Stimulated activated CD8-positive, alpha-beta memory T cell treated with anti-CD3 and anti-CD28 coated beads, Interleukin-4, amount 100 ng/mL, for 4 hours (primary cell): ENCODE data around the gene TRAF7.

ENCODE experiments used
- DNase-seq, 2 donors: peaks; one replicate each; pipeline ENCODE4 v3.0.0-alpha.2; 2020; ENCODE audit warnings: low read depth in 2 of 2, low spot score in 1 of 2

TRAF7 gene

GRCh38 chr16:2213817-2214718 is 58.5 kb downstream of the TRAF7 start:
- DNase-seq, result no peak

DNA sequence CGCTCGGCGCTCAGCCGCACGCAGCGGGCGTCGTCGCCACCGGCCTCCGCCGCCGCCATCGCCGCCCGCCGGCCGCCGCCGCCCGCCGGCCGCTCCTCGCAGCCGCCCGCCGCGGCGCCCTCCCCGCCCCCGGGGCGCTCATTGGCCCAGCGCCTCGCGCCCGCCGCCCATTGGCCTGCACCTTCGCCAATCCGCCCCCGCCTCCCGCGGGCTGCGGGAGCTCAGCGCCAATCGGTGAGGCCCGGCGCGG is 59.1 kb downstream of the TRAF7 start, which contains the start of gene PGP:
TSS of gene PGP (minus strand) at position 122 of the 250 bp plus-strand sequence. CDS start at position 59, 63 bp downstream.
- DNase-seq, result no peak

- DNase-seq, result no peak
These were observed 60.7 kb downstream of the TRAF7 start for GRCh38 chr16:2216330-2216729.

DNA sequence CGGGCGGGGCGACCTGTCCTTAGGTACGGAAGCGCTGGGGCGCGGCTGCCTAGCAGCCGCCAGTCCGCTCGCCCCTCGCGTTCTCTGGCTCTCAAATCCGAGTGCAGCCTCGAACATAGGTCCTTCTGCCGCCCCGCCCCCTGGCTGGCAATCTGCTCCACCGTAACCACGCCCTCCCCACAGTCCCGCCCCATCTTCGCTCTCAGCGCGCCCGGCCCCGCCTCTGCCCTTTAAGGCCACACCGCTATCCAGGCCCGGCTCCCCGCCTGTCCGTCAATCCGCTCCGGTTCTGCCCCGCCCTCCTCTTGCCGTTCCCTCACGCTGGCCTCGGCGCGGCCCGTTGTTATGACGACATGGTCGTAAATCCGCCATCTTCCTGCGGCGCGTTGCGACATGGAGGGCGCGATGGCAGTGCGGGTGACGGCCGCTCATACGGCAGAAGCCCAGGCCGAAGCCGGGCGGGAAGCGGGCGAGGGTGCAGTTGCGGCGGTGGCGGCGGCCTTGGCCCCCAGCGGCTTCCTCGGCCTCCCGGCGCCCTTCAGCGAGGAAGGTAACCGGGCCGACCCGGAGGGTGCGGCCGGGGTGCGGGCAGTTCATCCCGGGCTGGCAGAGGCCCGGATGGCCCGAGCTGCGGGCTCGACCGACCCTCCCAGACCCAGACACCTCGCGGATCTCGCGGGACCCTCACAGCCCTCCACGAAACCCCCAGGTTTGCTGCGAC is 67.8 kb downstream of the TRAF7 start, which contains the start of gene E4F1:
TSS of gene E4F1 (plus strand) at position 371 of the 721 bp plus-strand sequence. CDS start at position 394, 23 bp downstream.
- peak; percentile 95 to 99 for DNase-seq

DNA sequence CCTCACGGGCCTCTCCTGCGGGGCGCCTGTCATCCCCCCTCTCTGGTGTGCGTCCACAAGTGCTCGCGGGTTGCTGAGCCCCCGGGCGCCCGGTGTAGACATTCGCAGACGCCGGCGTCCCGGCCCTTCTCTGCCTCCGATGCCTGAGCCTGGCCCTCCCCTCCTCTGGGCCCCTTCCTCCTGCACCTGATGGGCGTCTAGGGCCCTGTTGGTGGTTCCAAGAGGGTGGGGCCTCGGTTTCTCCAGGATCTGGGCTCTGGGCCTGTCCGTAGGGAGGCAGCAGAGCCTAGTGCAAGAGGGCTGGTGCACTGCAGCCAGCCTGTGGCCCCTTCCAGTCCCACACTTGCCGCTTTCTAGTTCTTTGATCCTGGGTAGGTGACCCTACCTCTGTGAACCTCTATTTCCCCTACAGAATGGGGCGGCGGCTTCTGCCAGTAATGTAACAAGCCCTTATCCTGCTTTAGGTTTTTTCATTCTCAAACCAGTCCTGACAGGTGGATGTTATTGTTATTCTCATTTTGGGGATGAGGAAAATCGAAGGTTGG is 68.4 kb downstream of the TRAF7 start:
- DNase-seq, result no peak

GRCh38 chr16:2226245-2226793 is 70.7 kb downstream of the TRAF7 start:
- no peak for DNase-seq

- no peak for DNase-seq
These were observed 71.3 kb downstream of the TRAF7 start for GRCh38 chr16:2226918-2227317.
